Mesenchymal stem cell (in vitro differentiated cells and primary cell): ENCODE measurements around the gene ARFRP1.
"Not testable (repeated sequence)": the region's sequence is repeated elsewhere in the genome, so short reads cannot be mapped to it uniquely, and the experiment has no call there.

Experiments used
- DNase-seq: peaks from one replicate; pipeline ENCODE4 v3.0.0-alpha.2; 2013
- H2AFZ ChIP-seq: one replicate; pipeline ENCODE4 v1.6.1; 2013; ENCODE audit warnings: low read depth, mild to moderate bottlenecking, control low read depth, inconsistent platforms, low read length, moderate library complexity
- H2AK5ac ChIP-seq: 2 replicates; pipeline ENCODE4 v1.6.1; 2013; ENCODE audit warnings: low read length, moderate library complexity, mild to moderate bottlenecking, inconsistent platforms; ENCODE audit not compliant: severe bottlenecking
- H2BK120ac ChIP-seq: one replicate; pipeline ENCODE4 v1.6.1; 2013; ENCODE audit warnings: low read depth, mild to moderate bottlenecking, inconsistent platforms, low read length, moderate library complexity
- H2BK12ac ChIP-seq, 2 experiments: one replicate each; pipeline ENCODE4 v1.6.1; 2013; ENCODE audit warnings: inconsistent platforms in 2 of 2, low read length in 2 of 2, mild to moderate bottlenecking in 2 of 2, moderate library complexity in 2 of 2, control low read depth in 1 of 2
- H2BK15ac ChIP-seq: one replicate; pipeline ENCODE4 v1.6.1; 2013; ENCODE audit warnings: mild to moderate bottlenecking, low read depth, inconsistent platforms; ENCODE audit not compliant: poor library complexity, severe bottlenecking
- H2BK5ac ChIP-seq: 2 replicates; pipeline ENCODE4 v1.6.1; 2013; ENCODE audit warnings: low read depth, mild to moderate bottlenecking, low read length, control low read depth, inconsistent platforms; ENCODE audit not compliant: poor library complexity, severe bottlenecking
- H3K14ac ChIP-seq, 2 experiments: one replicate each; pipeline ENCODE4 v1.6.1; 2013; ENCODE audit warnings: inconsistent platforms in 2 of 2, low read length in 2 of 2, control low read depth in 1 of 2, mild to moderate bottlenecking in 1 of 2, moderate library complexity in 1 of 2
- H3K18ac ChIP-seq, 2 experiments: one replicate each; pipeline ENCODE4 v1.6.1; 2013; ENCODE audit warnings: inconsistent platforms in 2 of 2, low read length in 2 of 2, control low read depth in 1 of 2, low read depth in 1 of 2, mild to moderate bottlenecking in 1 of 2
- H3K23ac ChIP-seq, 2 experiments: one replicate each; pipeline ENCODE4 v1.6.1; 2013; ENCODE audit warnings: inconsistent platforms in 2 of 2, low read length in 2 of 2, mild to moderate bottlenecking in 2 of 2, moderate library complexity in 2 of 2, control low read depth in 1 of 2
- H3K27ac ChIP-seq: 2 replicates; pipeline ENCODE4 v1.5.1; 2013; ENCODE audit warnings: mild to moderate bottlenecking, moderate library complexity, low read length, control low read depth, inconsistent platforms; ENCODE audit not compliant: poor library complexity, severe bottlenecking
- H3K27me3 ChIP-seq, 2 experiments: 2 replicates each; pipeline versions ENCODE4 v1.6.1 to v1.7.0; 2013; ENCODE audit warnings: low read length in 2 of 2, mild to moderate bottlenecking in 2 of 2, moderate library complexity in 2 of 2, control low read depth in 1 of 2, inconsistent platforms in 1 of 2; ENCODE audit not compliant: control insufficient read depth in 1 of 2, insufficient read depth in 1 of 2
- H3K36me3 ChIP-seq, 2 experiments: 2 replicates each; pipeline versions ENCODE4 v1.6.1 to v1.7.0; 2013; ENCODE audit warnings: low read length in 2 of 2, control low read depth in 1 of 2, inconsistent platforms in 1 of 2, low read depth in 1 of 2, mild to moderate bottlenecking in 1 of 2; ENCODE audit not compliant: insufficient read depth in 2 of 2, control insufficient read depth in 1 of 2
- H3K4ac ChIP-seq, 2 experiments: one replicate each; pipeline ENCODE4 v1.6.1; 2013; ENCODE audit warnings: inconsistent platforms in 2 of 2, low read length in 2 of 2, mild to moderate bottlenecking in 2 of 2, moderate library complexity in 2 of 2, control low read depth in 1 of 2, low read depth in 1 of 2
- H3K4me1 ChIP-seq: 2 replicates; pipeline ENCODE4 v1.6.1; 2013; ENCODE audit warnings: low read depth, low read length, control low read depth; ENCODE audit not compliant: control insufficient read depth, insufficient read depth
- H3K4me2 ChIP-seq: 2 replicates; pipeline ENCODE4 v1.6.1; 2013; ENCODE audit warnings: low read length, mild to moderate bottlenecking, inconsistent platforms; ENCODE audit not compliant: poor library complexity, severe bottlenecking
- H3K4me3 ChIP-seq, 2 experiments: 2 replicates each; pipeline versions ENCODE4 v1.5.1 to v1.7.0; 2013; ENCODE audit warnings: low read length in 2 of 2, mild to moderate bottlenecking in 2 of 2, control low read depth in 1 of 2, low read depth in 1 of 2; ENCODE audit not compliant: insufficient read depth in 1 of 2
- H3K79me1 ChIP-seq: replicated peaks from 2 replicates; pipeline ENCODE4 v1.6.1; 2013; ENCODE audit warnings: mild to moderate bottlenecking, control low read depth, low read length, inconsistent platforms; ENCODE audit not compliant: poor library complexity, severe bottlenecking
- H3K9ac ChIP-seq: 2 replicates; pipeline ENCODE4 v1.7.0; 2013; ENCODE audit warnings: mild to moderate bottlenecking, low read length, moderate library complexity
- H3K9me3 ChIP-seq: 2 replicates; pipeline ENCODE4 v1.7.0; 2013; ENCODE audit warnings: mild to moderate bottlenecking, low read length; ENCODE audit not compliant: control insufficient read depth
- H4K8ac ChIP-seq: one replicate; pipeline ENCODE4 v1.6.1; 2013; ENCODE audit warnings: inconsistent platforms, mild to moderate bottlenecking, low read length, moderate library complexity
- H4K91ac ChIP-seq: one replicate; pipeline ENCODE4 v1.6.1; 2013; ENCODE audit warnings: mild to moderate bottlenecking, low read length, inconsistent platforms
- WGBS: methylation state at CpG from one replicate; pipeline ENCODE4 v1.1.7; 2013; ENCODE audit warnings: mixed read lengths; 5-methylcytosine and 5-hydroxymethylcytosine counted together

The ARFRP1 gene

GRCh38 chr20:63730189-63730733 lies 22.5 kb upstream of the ARFRP1 start:
- WGBS: 97% methylated on average over 18 of the region's 18 CpGs

GRCh38 chr20:63722967-63723622 lies 15.3 kb upstream of the ARFRP1 start:
- H2BK15ac ChIP-seq, H2BK5ac ChIP-seq, H4K91ac ChIP-seq, H3K18ac ChIP-seq, DNase-seq, H3K4ac ChIP-seq, H3K4me3 ChIP-seq, H3K4me2 ChIP-seq, H3K23ac ChIP-seq, H3K14ac ChIP-seq, H2AK5ac ChIP-seq, H2BK120ac ChIP-seq, H2BK12ac ChIP-seq, H2AFZ ChIP-seq, H4K8ac ChIP-seq, H3K4me1 ChIP-seq, H3K9ac ChIP-seq, H3K27me3 ChIP-seq, H3K27ac ChIP-seq: not testable (repeated sequence)
- WGBS: 98% methylated on average over 2 of the region's 2 CpGs
- Histone ChIP-seq H3K79me1 (peaks cover 29% of the 10 kb centered on the region), H3K9me3 (peaks cover 17% of the 10 kb centered on the region), H3K36me3 (peaks cover 41% of the 10 kb centered on the region in 2 experiments)

More at GRCh38 chr20:63730189-63730733, 22.5 kb upstream of the ARFRP1 start:
- not testable (repeated sequence) for H3K27me3 ChIP-seq, H2AK5ac ChIP-seq, H3K27ac ChIP-seq, H2BK15ac ChIP-seq, H3K23ac ChIP-seq, H2BK5ac ChIP-seq, H2BK120ac ChIP-seq, H2AFZ ChIP-seq, H3K9ac ChIP-seq, H3K14ac ChIP-seq, H3K4me2 ChIP-seq, H3K4me3 ChIP-seq, H3K9me3 ChIP-seq, H3K18ac ChIP-seq, H4K8ac ChIP-seq, H3K4ac ChIP-seq, DNase-seq, H4K91ac ChIP-seq, H2BK12ac ChIP-seq
- peaks cover 43 to 55% of the 10 kb centered on the region in 2 experiments for H3K36me3 ChIP-seq
- H3K79me1 ChIP-seq: peaks cover 31% of the 10 kb centered on the region
- peaks cover 13% of the 10 kb centered on the region for H3K4me1 ChIP-seq

- Histone ChIP-seq H3K4me2 (no peak overlapping the region), H2BK12ac (no peak overlapping the region), H3K27ac (no peak overlapping the region), H2AK5ac (no peak overlapping the region), H3K36me3 (peaks cover 56 to 66% of the 10 kb centered on the region in 2 experiments), H2BK5ac (no peak overlapping the region), H4K91ac (no peak overlapping the region), H3K79me1 (peaks cover 26% of the 10 kb centered on the region), H3K4me1 (no peaks in the 10 kb centered on the region), H3K18ac (no peak overlapping the region), H3K14ac (no peak overlapping the region), H2AFZ (no peak overlapping the region), H3K4ac (no peak overlapping the region), H3K9ac (no peak overlapping the region), H2BK15ac (no peak overlapping the region), H3K9me3 (peaks cover 28% of the 10 kb centered on the region), H2BK120ac (no peak overlapping the region), H3K27me3 (no peaks in the 10 kb centered on the region), H4K8ac (no peak overlapping the region), H3K23ac (no peak overlapping the region), H3K4me3 (peak overlapping the region in 1 of 2 experiments; percentile 10)
- 100% methylated on average over 1 of the region's 2 CpGs for WGBS
- no peak for DNase-seq
These were observed 11.2 kb upstream of the ARFRP1 start for GRCh38 chr20:63718996-63719395.

- 100% methylated on average over 2 of the region's 5 CpGs for WGBS
- no peak overlapping the region for H3K18ac ChIP-seq
- H2AFZ ChIP-seq: no peak overlapping the region
- no peak overlapping the region for H3K9ac ChIP-seq
- no peaks in the 10 kb centered on the region for H3K4me1 ChIP-seq
- no peak overlapping the region for H4K8ac ChIP-seq
- no peak overlapping the region for H2AK5ac ChIP-seq
- H3K14ac ChIP-seq: no peak overlapping the region
- no peak overlapping the region for H3K23ac ChIP-seq
- H3K4me3 ChIP-seq: no peak overlapping the region
- no peak for DNase-seq
- peaks cover 32% of the 10 kb centered on the region for H3K9me3 ChIP-seq
- no peak overlapping the region for H2BK5ac ChIP-seq
- H3K79me1 ChIP-seq: peaks cover 12% of the 10 kb centered on the region
- no peak overlapping the region for H2BK120ac ChIP-seq
- H3K4ac ChIP-seq: no peak overlapping the region
- no peak overlapping the region for H4K91ac ChIP-seq
- no peak overlapping the region for H3K27ac ChIP-seq
- no peaks in the 10 kb centered on the region for H3K27me3 ChIP-seq
- H2BK15ac ChIP-seq: no peak overlapping the region
- no peak overlapping the region for H3K4me2 ChIP-seq
- H2BK12ac ChIP-seq: no peak overlapping the region
- H3K36me3 ChIP-seq: peaks cover 62 to 83% of the 10 kb centered on the region in 2 experiments
These were observed 7.1 kb upstream of the ARFRP1 start for GRCh38 chr20:63714858-63715257.
